ENCODE measurements around the gene ZNF710. TPM values are rescaled to one million over a fixed set of nuclear protein-coding genes. Genes with fewer than 3 reads are reported as not detected.

ZNF710 gene
- total and polyA plus RNA-seq, 2 of the 13 experiments (the other 11 are each of a cell fraction or from before 2014, with no cell fraction given): 4.7 to 20.6 TPM

DNA sequence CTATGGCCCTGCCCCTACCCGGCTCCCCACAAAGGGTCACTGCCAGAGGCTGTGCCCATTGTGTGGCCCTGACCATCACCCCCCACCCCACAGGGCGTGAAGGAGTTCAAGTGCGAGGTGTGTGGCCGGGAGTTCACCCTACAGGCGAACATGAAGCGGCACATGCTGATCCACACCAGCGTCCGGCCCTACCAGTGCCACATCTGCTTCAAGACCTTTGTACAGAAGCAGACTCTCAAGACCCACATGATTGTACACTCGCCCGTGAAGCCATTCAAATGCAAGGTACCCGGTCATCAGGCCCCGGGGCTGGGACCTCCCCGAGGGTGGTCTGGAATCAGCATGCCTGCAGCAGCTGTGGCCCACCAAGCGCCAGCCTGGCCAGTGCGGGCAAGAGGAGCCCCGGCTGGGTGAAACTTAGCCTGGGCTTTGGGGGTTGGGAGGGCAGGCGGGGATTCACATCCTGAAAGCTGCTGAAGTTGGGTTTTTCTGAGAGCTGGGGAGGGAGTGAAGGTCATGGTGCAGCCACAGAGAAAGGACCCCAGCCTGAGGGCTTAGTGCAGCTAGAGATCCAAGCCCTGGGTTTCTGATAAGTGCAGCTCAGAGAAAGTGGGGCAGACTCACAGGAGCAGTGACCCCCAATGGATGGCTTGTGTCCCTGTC is 72.0 kb downstream of the ZNF710 start:
- no peak overlapping the region for H3K9ac ChIP-seq (ENCODE audit: insufficient read depth, low read depth, low read length)
- peaks cover 26% of the 10 kb centered on the region for H3K4me1 ChIP-seq (ENCODE audit: insufficient read depth, low read length)
- no peak for DNase-seq (ENCODE audit: low spot score)
- ChIA-PET CTCF (ENCODE audit: low intra/inter-chr PET ratio, low total read pairs) (no interaction called here), POLR2A (no interaction called here)
- no TSS peak for BruUV-seq (replicated peaks)
- no peak overlapping the region for H3K4me2 ChIP-seq (ENCODE audit: low read depth, low read length)
- H3K27me3 ChIP-seq (ENCODE audit: control insufficient read depth in 1 of 2, insufficient read depth in 2 of 2, low read length in 2 of 2): no peaks in the 10 kb centered on the region
- TF ChIP-seq SRSF1 (optimal IDR thresholded peaks at IDR 0.05; ENCODE audit: low read depth, low read length): no peak
- TF ChIP-seq AGO2 (optimal IDR thresholded peaks at IDR 0.05; ENCODE audit: low read depth, low read length): peak; percentile 44
- intact Hi-C loops (cut with micrococcal nuclease; ENCODE audit: unreplicated experiment) (no loop called here), in situ Hi-C loops (cut with HindIII; ENCODE audit: extremely low pct_ligation_motif_present, low pct_unique_long_range_greater_than_20kb) (no loop called here)
- H2AFZ ChIP-seq (ENCODE audit: low read length): no peak overlapping the region
- H3K79me2 ChIP-seq (ENCODE audit: insufficient read depth, low read length): no peaks in the 10 kb centered on the region
- H4K20me1 ChIP-seq (ENCODE audit: insufficient read depth, low read length): no peaks in the 10 kb centered on the region
- WGBS (ENCODE audit: low lambda C conversion rate): 100% methylated on average over 11 of the region's 17 CpGs
- H3K36me3 ChIP-seq (replicated peaks in 1 of 2; ENCODE audit: control insufficient read depth in 1 of 2, insufficient read depth in 2 of 2, low read length in 2 of 2): peaks cover 18 to 33% of the 10 kb centered on the region in 2 experiments; a peak in 4 of 5 replicates
- no peak overlapping the region for H3K4me3 ChIP-seq (replicated peaks in 1 of 3; ENCODE audit: insufficient read depth in 1 of 3, low read depth in 2 of 3, low read length in 3 of 3)
- H3K9me3 ChIP-seq (ENCODE audit: low read length): no peaks in the 10 kb centered on the region
- no peak for ATAC-seq
- no peak for FAIRE-seq
- H3K27ac ChIP-seq (ENCODE audit: extremely low read length, insufficient read depth, low read length): no peak overlapping the region

DNA sequence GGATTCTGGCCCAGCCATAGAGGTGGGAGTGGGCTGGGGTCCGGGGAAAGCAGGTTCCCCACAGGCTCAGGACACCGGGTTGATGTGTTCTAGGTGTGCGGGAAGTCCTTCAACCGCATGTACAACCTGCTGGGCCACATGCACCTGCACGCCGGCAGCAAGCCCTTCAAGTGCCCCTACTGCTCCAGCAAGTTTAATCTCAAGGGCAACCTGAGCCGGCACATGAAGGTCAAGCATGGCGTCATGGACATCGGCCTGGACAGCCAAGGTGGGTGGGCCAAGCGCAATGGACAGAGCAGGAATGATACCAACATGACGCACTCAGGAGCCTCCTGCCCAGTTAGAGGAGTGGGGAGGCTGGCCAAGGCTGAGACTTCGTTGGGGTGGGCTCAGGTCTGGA is 72.9 kb downstream of the ZNF710 start:
- Histone ChIP-seq H3K9ac (ENCODE audit: insufficient read depth, low read depth, low read length) (no peak overlapping the region), H3K9me3 (ENCODE audit: low read length) (no peaks in the 10 kb centered on the region), H3K27ac (ENCODE audit: extremely low read length, insufficient read depth, low read length) (no peak overlapping the region), H4K20me1 (ENCODE audit: insufficient read depth, low read length) (no peaks in the 10 kb centered on the region), H3K4me3 (replicated peaks in 1 of 3; ENCODE audit: insufficient read depth in 1 of 3, low read depth in 2 of 3, low read length in 3 of 3) (no peak overlapping the region), H3K4me2 (ENCODE audit: low read depth, low read length) (no peak overlapping the region), H3K79me2 (ENCODE audit: insufficient read depth, low read length) (no peaks in the 10 kb centered on the region), H3K36me3 (replicated peaks in 1 of 2; ENCODE audit: control insufficient read depth in 1 of 2, insufficient read depth in 2 of 2, low read length in 2 of 2) (peaks cover 18 to 33% of the 10 kb centered on the region in 2 experiments), H3K4me1 (ENCODE audit: insufficient read depth, low read length) (peaks cover 26% of the 10 kb centered on the region), H3K27me3 (ENCODE audit: control insufficient read depth in 1 of 2, insufficient read depth in 2 of 2, low read length in 2 of 2) (no peaks in the 10 kb centered on the region), H2AFZ (ENCODE audit: low read length) (no peak overlapping the region)
- DNase-seq (ENCODE audit: low spot score) (no peak), FAIRE-seq (no peak), ATAC-seq (no peak)
- CTCF ChIA-PET (ENCODE audit: low intra/inter-chr PET ratio, low total read pairs): no interaction called here
- 95% methylated on average over 9 of the region's 12 CpGs for WGBS (ENCODE audit: low lambda C conversion rate)
- BruUV-seq (replicated peaks): no TSS peak
- in situ Hi-C loops (cut with HindIII; ENCODE audit: extremely low pct_ligation_motif_present, low pct_unique_long_range_greater_than_20kb): no loop called here
- POLR2A ChIA-PET: no interaction called here
- intact Hi-C loops (cut with micrococcal nuclease; ENCODE audit: unreplicated experiment): no loop called here
- TF ChIP-seq ZNF678 (CRISPR knock-in tag; IDR thresholded peaks at IDR 0.05): no peak
- TF ChIP-seq JUND (CRISPR knock-in tag; IDR thresholded peaks at IDR 0.05): no peak
- TF ChIP-seq FOXA3 (CRISPR knock-in tag; IDR thresholded peaks at IDR 0.05): no peak
- TF ChIP-seq TAF1 (CRISPR knock-in tag; IDR thresholded peaks at IDR 0.05): no peak
- no peak for TF ChIP-seq FOXO1 (CRISPR knock-in tag; IDR thresholded peaks at IDR 0.05)
- TF ChIP-seq, protein P1, sequence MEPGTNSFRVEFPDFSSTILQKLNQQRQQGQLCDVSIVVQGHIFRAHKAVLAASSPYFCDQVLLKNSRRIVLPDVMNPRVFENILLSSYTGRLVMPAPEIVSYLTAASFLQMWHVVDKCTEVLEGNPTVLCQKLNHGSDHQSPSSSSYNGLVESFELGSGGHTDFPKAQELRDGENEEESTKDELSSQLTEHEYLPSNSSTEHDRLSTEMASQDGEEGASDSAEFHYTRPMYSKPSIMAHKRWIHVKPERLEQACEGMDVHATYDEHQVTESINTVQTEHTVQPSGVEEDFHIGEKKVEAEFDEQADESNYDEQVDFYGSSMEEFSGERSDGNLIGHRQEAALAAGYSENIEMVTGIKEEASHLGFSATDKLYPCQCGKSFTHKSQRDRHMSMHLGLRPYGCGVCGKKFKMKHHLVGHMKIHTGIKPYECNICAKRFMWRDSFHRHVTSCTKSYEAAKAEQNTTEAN (CRISPR knock-in tag; conservative IDR thresholded peaks at IDR 0.05): no peak
- TF ChIP-seq, protein P2, sequence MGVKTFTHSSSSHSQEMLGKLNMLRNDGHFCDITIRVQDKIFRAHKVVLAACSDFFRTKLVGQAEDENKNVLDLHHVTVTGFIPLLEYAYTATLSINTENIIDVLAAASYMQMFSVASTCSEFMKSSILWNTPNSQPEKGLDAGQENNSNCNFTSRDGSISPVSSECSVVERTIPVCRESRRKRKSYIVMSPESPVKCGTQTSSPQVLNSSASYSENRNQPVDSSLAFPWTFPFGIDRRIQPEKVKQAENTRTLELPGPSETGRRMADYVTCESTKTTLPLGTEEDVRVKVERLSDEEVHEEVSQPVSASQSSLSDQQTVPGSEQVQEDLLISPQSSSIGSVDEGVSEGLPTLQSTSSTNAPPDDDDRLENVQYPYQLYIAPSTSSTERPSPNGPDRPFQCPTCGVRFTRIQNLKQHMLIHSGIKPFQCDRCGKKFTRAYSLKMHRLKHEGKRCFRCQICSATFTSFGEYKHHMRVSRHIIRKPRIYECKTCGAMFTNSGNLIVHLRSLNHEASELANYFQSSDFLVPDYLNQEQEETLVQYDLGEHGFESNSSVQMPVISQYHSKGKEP (CRISPR knock-in tag; IDR thresholded peaks at IDR 0.05): no peak
- no peak for TF ChIP-seq ZNF660 (CRISPR knock-in tag; IDR thresholded peaks at IDR 0.05; ENCODE audit: borderline replicate concordance, low read depth)
- TF ChIP-seq NKX3-1 (CRISPR knock-in tag; IDR thresholded peaks at IDR 0.05): no peak
- TF ChIP-seq ZFP36 (IDR thresholded peaks at IDR 0.05; ENCODE audit: borderline replicate concordance, low read depth, low read length, partially characterized antibody): no peak
- TF ChIP-seq NFE2L2 (IDR thresholded peaks at IDR 0.05; ENCODE audit: low read length): no peak

Data from HepG2 (cell line).